Measurements from ENCODE around the gene FAM98C.

The FAM98C gene

GRCh38 chr19:38453596-38453995 is 50.7 kb downstream of the FAM98C start:
- no peak for TF ChIP-seq POLR2A (IDR thresholded peaks at IDR 0.05; ENCODE audit: low read depth, low read length)
- DNase-seq (ENCODE audit: insufficient read length, low spot score) (no peak), FAIRE-seq (no peak)

GRCh38 chr19:38455031-38455430 is 52.1 kb downstream of the FAM98C start:
- FAIRE-seq, result no peak
- DNase-seq (ENCODE audit: insufficient read length, low spot score), result no peak
- TF ChIP-seq POLR2A (IDR thresholded peaks at IDR 0.05; ENCODE audit: low read depth, low read length), result no peak

DNA sequence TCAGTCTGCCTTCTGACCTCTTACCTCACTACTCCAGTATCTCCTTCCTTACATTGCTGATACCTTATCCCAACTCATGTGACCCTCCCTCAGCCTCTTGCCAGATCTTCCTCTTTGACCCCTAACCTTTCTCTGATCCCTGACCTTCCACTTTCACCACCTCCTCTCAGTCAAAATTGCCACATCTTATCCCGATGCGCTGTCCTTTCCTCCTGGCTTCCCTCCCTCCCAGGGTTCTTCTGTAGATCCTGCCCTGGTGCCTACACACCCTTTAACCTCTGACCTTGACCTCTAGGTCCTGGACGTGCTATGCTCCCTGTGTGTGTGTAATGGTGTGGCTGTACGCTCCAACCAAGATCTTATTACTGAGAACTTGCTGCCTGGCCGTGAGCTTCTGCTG is 54.3 kb downstream of the FAM98C start:
- no peak for FAIRE-seq
- no peak for TF ChIP-seq POLR2A (IDR thresholded peaks at IDR 0.05; ENCODE audit: low read depth, low read length)
- no peak for DNase-seq (ENCODE audit: insufficient read length, low spot score)

DNA sequence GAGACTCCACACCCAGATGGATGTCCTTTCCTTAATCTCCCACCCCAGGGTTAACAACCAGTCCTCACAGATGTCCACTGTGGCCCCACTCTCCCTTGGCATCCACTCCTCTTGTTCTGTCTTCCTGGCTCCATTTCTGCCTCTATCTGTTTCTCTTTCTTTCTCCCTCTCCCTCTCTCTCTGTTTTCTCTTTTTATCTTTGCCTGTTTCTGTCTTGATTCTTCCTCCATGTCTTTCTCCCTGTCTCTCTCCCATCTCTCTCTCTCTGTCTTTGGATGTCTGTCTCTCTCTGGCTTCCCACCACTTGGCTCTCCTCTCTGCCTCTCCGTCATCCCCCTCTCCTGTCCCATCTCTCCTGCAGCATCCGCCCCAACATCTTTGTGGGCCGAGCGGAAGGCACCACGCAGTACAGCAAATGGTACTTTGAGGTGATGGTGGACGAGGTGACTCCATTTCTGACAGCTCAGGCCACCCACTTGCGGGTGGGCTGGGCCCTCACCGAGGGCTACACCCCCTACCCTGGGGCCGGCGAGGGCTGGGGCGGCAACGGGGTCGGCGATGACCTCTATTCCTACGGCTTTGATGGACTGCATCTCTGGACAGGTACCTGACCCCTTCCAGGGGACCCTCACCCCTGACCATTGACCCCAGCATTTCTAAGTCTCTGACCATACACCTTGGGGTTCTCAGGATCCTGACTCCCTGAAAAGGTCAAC is 55.0 kb downstream of the FAM98C start:
- DNase-seq (ENCODE audit: insufficient read length, low spot score), result no peak
- TF ChIP-seq POLR2A (IDR thresholded peaks at IDR 0.05; ENCODE audit: low read depth, low read length), result no peak
- FAIRE-seq, result no peak
